Testis (tissue), 3 donors: ENCODE measurements around the gene CCDC50. TPM values are rescaled to one million over a fixed set of nuclear protein-coding genes. Genes with fewer than 3 reads are reported as not detected.

Source experiments
- DNase-seq: peaks from one replicate; pipeline ENCODE4 v3.0.0-alpha.2; 2019
- H3K27ac ChIP-seq, 2 donors: fragments of 200-600 bp; sonication (generic); one replicate each; pipeline ENCODE4 v1.5.1; 2019
- H3K27me3 ChIP-seq: fragments of 200-600 bp; sonication (generic); one replicate; pipeline ENCODE4 v1.5.1; 2019
- H3K36me3 ChIP-seq: fragments of 200-600 bp; sonication (generic); one replicate; pipeline ENCODE4 v1.5.1; 2017; ENCODE audit warnings: low read depth; ENCODE audit errors: missing control alignments
- H3K4me1 ChIP-seq: fragments of 200-600 bp; sonication (generic); one replicate; pipeline ENCODE4 v1.5.1; 2019
- H3K4me3 ChIP-seq, 2 donors: fragments of 200-600 bp; sonication (generic); one replicate each; pipeline ENCODE4 v1.5.1; 2017 to 2019
- H3K9me3 ChIP-seq: fragments of 200-600 bp; sonication (generic); one replicate; pipeline ENCODE4 v1.5.1; 2017
- POLR2A ChIP-seq: fragments of 450-650 bp; IDR thresholded peaks from one replicate; pipeline ENCODE4 v1.6.1; 2017; ENCODE audit warnings: antibody characterized with exemption, mild to moderate bottlenecking, moderate library complexity
- WGBS, 2 donors: methylation state at CpG; one replicate each; pipeline ENCODE4 v1.1.5; 2018; 5-methylcytosine and 5-hydroxymethylcytosine counted together
- intact Hi-C: fragments of 100-400 bp; cut with DNase I; formaldehyde crosslinking; loops from one replicate; pipeline ENCODE4 v1.15.1; 2023; ENCODE audit warnings: low total_unique reads
- polyA plus RNA-seq: library from polyadenylated mRNA; stranded (reverse); fragments of 350-450 nt; fragmentation: Illumina TruSeq; extraction: RNeasy Lipid Tissue Mini Kit (QIAGEN cat#74804); gene quantifications from one replicate; pipeline ENCODE4 v1.2.3, GENCODE V29; 2014; ENCODE audit warnings: low read depth, low replicate concordance; ENCODE audit not compliant: insufficient read depth
- total RNA-seq, 2 donors: library from RNA; depleted of rRNA; stranded (reverse); fragments of >200 nt; gene quantifications; one replicate each; pipeline ENCODE4 v1.2.3, GENCODE V29; 2016
- TF ChIP-seq, protein P1 (sequence below), 3 experiments: fragments of 450-650 bp in 2 of 3; fragments of 200-600 bp in 1 of 3; sonication (generic) in 1 of 3; IDR thresholded peaks; one replicate each; pipeline ENCODE4 v1.5.1; 2016 to 2019; ENCODE audit warnings: antibody characterized with exemption in 3 of 3, mild to moderate bottlenecking in 2 of 3, moderate library complexity in 1 of 3

CCDC50 gene
- total and polyA plus RNA-seq, 3 donors from 2014 or later = 65.0 to 69.9 (median 68.2) TPM

DNA sequence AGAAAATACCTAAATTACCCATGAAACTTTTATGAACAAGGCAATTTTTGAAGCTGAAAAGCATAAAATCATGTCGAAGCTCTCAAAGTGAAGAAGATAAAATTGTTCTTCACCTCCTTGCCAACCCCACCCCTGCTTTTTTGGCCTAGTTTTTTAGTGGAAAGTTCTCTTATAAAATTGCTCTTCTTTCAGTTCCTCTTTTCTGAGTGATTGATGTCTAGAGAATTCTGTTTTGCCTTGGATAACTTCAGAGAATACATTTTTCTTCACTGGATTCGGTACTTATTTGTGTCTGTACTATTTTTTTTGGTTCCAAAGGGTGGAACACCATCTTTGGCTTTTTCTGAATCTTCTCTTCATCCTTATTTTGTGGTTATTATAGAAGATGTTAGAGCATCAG is 106.8 kb downstream of the CCDC50 start:
- Histone ChIP-seq H3K4me1 (no peaks in the 10 kb centered on the region), H3K4me3 (no peak overlapping the region), H3K27me3 (no peaks in the 10 kb centered on the region), H3K9me3 (no peaks in the 10 kb centered on the region), H3K27ac (no peak overlapping the region), H3K36me3 (no peaks in the 10 kb centered on the region)
- TF ChIP-seq, protein P1, sequence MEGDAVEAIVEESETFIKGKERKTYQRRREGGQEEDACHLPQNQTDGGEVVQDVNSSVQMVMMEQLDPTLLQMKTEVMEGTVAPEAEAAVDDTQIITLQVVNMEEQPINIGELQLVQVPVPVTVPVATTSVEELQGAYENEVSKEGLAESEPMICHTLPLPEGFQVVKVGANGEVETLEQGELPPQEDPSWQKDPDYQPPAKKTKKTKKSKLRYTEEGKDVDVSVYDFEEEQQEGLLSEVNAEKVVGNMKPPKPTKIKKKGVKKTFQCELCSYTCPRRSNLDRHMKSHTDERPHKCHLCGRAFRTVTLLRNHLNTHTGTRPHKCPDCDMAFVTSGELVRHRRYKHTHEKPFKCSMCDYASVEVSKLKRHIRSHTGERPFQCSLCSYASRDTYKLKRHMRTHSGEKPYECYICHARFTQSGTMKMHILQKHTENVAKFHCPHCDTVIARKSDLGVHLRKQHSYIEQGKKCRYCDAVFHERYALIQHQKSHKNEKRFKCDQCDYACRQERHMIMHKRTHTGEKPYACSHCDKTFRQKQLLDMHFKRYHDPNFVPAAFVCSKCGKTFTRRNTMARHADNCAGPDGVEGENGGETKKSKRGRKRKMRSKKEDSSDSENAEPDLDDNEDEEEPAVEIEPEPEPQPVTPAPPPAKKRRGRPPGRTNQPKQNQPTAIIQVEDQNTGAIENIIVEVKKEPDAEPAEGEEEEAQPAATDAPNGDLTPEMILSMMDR (IDR thresholded peaks at IDR 0.05) = no peak
- TF ChIP-seq POLR2A = no peak
- WGBS, 2 donors = 55 to 63% methylated on average over 2 of the region's 2 CpGs
- intact Hi-C loops = no loop called here
- DNase-seq = no peak

DNA sequence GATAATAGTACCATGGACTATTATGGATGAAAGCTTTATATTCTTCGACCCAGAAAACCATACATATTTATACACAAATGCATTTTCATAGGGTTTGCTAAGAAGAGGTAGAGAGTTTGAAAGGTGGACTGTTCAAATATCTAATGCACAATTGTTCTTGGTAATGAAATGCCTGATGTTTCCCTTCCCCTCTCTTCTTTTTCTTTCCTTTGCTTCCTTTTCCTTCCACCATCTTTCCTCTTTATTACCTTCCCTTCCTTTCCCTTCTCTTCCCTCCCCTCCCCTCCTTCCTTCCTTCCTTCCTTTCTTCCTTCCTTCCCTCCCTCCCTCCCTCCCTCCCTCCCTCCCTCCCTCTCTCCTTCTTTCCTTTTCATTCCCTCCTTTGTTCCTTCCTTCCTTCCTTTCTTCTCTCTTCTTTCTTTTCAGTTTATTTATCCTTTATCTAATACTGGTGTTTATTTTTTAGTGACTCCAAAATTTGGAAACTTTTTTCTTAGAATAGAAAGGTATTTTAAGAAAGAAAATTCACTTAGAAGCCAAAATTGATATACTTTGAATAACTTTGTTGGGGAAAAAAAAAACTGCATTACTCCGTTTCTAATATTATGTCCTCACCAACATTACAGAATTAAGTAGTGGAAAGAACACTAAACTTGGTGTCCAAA is 109.1 kb downstream of the CCDC50 start:
- Histone ChIP-seq H3K27me3 (no peaks in the 10 kb centered on the region), H3K4me1 (no peaks in the 10 kb centered on the region), H3K4me3 (no peak overlapping the region), H3K9me3 (no peaks in the 10 kb centered on the region), H3K27ac (no peak overlapping the region), H3K36me3 (no peaks in the 10 kb centered on the region)
- intact Hi-C loops = no loop called here
- TF ChIP-seq, protein P1 (IDR thresholded peaks at IDR 0.05) = no peak
- no peak for TF ChIP-seq POLR2A
- DNase-seq = no peak
- 83 to 85% methylated on average over 2 of the region's 2 CpGs for WGBS, 2 donors

DNA sequence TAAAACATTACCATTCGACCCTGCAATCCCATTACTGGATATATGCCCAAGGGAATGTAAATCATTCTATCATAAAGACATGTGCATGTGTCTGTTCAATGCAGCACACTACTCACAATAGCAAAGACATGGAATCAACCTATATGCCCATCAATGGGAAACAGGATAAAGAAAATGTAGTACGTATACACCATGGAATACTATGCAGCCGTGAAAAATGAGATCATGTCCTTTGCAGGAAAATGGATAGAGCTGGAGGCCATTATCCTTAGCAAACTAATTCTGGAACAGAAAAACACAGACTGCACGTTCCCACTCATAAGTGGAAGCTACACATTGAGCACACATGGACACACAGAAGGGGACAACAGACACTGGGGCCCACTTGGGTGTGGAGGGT is 111.3 kb downstream of the CCDC50 start:
- Histone ChIP-seq H3K4me1 (no peaks in the 10 kb centered on the region), H3K4me3 (no peak overlapping the region), H3K9me3 (no peaks in the 10 kb centered on the region), H3K27me3 (no peaks in the 10 kb centered on the region), H3K36me3 (no peaks in the 10 kb centered on the region), H3K27ac (no peak overlapping the region)
- intact Hi-C loops = no loop called here
- WGBS, 2 donors = 85 to 87% methylated on average over 4 of the region's 4 CpGs
- TF ChIP-seq, protein P1 (IDR thresholded peaks at IDR 0.05) = no peak
- no peak for TF ChIP-seq POLR2A
- no peak for DNase-seq

DNA sequence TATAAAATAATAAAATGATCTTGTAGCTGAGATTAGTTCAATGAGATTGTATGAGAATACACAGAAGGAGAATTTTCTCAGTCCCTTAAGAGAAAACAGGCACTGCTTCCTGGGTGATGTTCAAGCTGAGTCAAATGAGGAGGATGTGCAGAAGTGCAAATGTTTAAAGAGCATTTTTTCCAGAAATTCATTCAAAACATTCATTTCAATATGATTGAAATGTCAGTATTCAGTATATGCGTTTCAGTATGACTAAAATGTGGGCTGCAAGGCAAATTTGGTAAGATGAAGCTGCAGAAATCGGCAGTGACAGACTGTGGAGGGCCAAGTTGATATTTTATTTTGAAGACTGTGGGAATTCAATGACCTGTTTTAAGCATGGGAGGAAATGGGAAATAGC is 112.5 kb downstream of the CCDC50 start:
- Histone ChIP-seq H3K36me3 (no peaks in the 10 kb centered on the region), H3K4me3 (no peak overlapping the region), H3K27me3 (no peaks in the 10 kb centered on the region), H3K9me3 (no peaks in the 10 kb centered on the region), H3K27ac (no peak overlapping the region), H3K4me1 (no peaks in the 10 kb centered on the region)
- TF ChIP-seq, protein P1 (IDR thresholded peaks at IDR 0.05) = no peak
- no peak for TF ChIP-seq POLR2A
- 59 to 77% methylated on average over 2 of the region's 2 CpGs for WGBS, 2 donors
- intact Hi-C loops = no loop called here
- DNase-seq = no peak

DNA sequence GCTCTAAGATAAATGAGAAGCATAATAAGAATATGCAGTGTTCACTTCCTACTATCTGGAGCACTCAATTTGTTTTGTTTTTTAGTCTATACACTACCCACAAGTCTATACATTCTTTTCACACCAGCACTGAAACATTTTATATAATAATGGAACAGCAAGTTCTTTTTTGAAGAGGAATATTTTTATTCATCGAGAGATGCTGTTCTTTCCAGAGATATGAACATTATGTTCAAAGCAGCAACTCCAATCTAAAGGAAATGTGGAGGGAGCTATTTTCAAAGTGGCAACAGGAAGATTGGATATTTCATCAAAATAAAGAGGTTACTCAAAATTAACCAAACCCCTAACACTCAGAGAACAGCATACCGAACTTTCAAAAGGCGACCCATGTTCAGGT is 115.4 kb downstream of the CCDC50 start:
- no peak for TF ChIP-seq POLR2A
- TF ChIP-seq, protein P1 (IDR thresholded peaks at IDR 0.05) = no peak
- no peaks in the 10 kb centered on the region for H3K36me3 ChIP-seq
- no peaks in the 10 kb centered on the region for H3K27me3 ChIP-seq
- no peaks in the 10 kb centered on the region for H3K9me3 ChIP-seq
- H3K27ac ChIP-seq = no peak overlapping the region
- DNase-seq = no peak
- H3K4me1 ChIP-seq = no peaks in the 10 kb centered on the region
- 67 to 70% methylated on average over 3 of the region's 3 CpGs for WGBS, 2 donors
- H3K4me3 ChIP-seq = no peak overlapping the region
- intact Hi-C loops = no loop called here
